ENCODE data around the gene PHLDA3.

GRCh38 chr1:201508809-201509208, 39.8 kb upstream of the PHLDA3 start:
- TF ChIP-seq CTCF (IDR thresholded peaks at IDR 0.05): no peak
- peak in 3 of 4 donors; percentile 36 to 76 (median 46) for TF ChIP-seq POLR2AphosphoS5 (IDR thresholded peaks at IDR 0.05)

Data from sigmoid colon (tissue), 4 donors.